Omental fat pad (tissue), 4 donors: ENCODE measurements around the gene DDX3X. TPM values are rescaled to one million over a fixed set of nuclear protein-coding genes. Genes with fewer than 3 reads are reported as not detected.

ENCODE experiments used
- ATAC-seq: fragments of 150-250 bp; one replicate; pipeline ENCODE4 v1.9.1; 2016; ENCODE audit warnings: mild to moderate bottlenecking, moderate library complexity; ENCODE audit not compliant: low FRiP score
- DNase-seq: peaks from one replicate; pipeline ENCODE4 v3.0.0-alpha.2; 2019; ENCODE audit warnings: low spot score
- CTCF ChIP-seq, 3 donors: fragments of 450-650 bp; IDR thresholded peaks; one replicate each; pipeline ENCODE4 v1.5.1; 2016 to 2017; ENCODE audit warnings: antibody characterized with exemption in 3 of 3, mild to moderate bottlenecking in 3 of 3, moderate library complexity in 2 of 3
- total RNA-seq, 4 donors: library from RNA; depleted of rRNA; stranded (reverse); fragments of >200 nt; gene quantifications; one replicate each; pipeline ENCODE4 v1.1.0, GENCODE V29; 2016

The DDX3X gene
- total RNA-seq, 4 donors from 2014 or later: 322 to 542 (median 395) TPM

GRCh38 chrX:41347186-41347585, 13.2 kb downstream of the DDX3X start:
- no peak for DNase-seq
- no peak for TF ChIP-seq CTCF (IDR thresholded peaks at IDR 0.05)
- ATAC-seq: no peak

- no peak for DNase-seq
- TF ChIP-seq CTCF (IDR thresholded peaks at IDR 0.05): no peak
- ATAC-seq: no peak
Measured at GRCh38 chrX:41348551-41348950, 14.6 kb downstream of the DDX3X start.

- DNase-seq (no peak), ATAC-seq (peak; percentile 16)
- TF ChIP-seq CTCF (IDR thresholded peaks at IDR 0.05): no peak
Measured at GRCh38 chrX:41350150-41350975, 16.4 kb downstream of the DDX3X start.

- TF ChIP-seq CTCF (IDR thresholded peaks at IDR 0.05): no peak
- ATAC-seq (no peak), DNase-seq (no peak)
Measured at GRCh38 chrX:41350976-41351569, 17.1 kb downstream of the DDX3X start.

- DNase-seq: no peak
- ATAC-seq: no peak
- no peak for TF ChIP-seq CTCF (IDR thresholded peaks at IDR 0.05)
Measured at GRCh38 chrX:41351923-41352322, 18.0 kb downstream of the DDX3X start.

GRCh38 chrX:41352329-41352838, 18.4 kb downstream of the DDX3X start:
- DNase-seq (no peak), ATAC-seq (no peak)
- no peak for TF ChIP-seq CTCF (IDR thresholded peaks at IDR 0.05)
